ENCODE measurements around the gene ITPK1. TPM values are rescaled to one million over a fixed set of nuclear protein-coding genes. Genes with fewer than 3 reads are reported as not detected.

ITPK1 gene
- total RNA-seq, 2 experiments from 2014 or later: 63.7 to 71.0 TPM

DNA sequence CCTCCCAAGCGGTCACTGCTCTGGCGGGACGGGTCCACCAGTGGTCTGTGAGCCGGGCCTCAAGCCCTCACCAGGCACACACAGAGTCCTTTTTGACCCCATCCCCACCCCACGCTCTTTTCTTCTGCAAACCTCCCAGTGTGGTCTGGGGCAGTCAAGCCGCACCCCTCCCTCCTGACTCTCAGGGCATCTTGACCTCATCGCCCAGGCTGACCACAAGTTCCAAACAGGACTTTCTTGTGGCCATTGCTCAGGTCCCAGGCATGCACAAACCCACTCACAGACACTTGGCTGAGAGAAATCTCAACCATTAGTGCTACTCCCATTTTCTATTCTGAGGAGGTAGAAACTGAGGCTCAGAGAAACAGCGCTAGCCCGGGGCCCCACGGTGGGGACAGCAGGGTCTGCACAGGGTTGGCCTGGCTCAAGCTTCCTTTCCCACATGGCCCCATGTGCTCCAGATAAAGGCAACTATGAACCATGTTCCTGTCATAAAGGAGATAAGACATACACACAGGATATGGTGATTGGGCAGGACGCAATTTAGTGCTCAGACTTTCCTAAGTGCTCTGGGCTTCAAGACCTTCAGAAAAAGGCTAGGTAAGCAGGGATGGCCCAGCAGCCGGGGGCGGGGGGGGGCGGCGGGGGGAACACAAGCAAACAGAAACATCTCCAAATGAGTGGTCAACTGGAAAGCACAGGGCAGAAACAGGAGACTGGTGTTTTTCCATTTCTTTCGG lies 69.6 kb downstream of the ITPK1 start:
- Mint-ChIP-seq H3K4me1 (peaks cover 19% of the 10 kb centered on the region), H3K27ac (no peak overlapping the region), H3K9me3 (no peaks in the 10 kb centered on the region), H3K27me3 (no peaks in the 10 kb centered on the region), H3K4me3 (no peak overlapping the region), H3K36me3 (ENCODE audit: low read depth) (peaks cover 2% of the 10 kb centered on the region)
- no peak for DNase-seq
- CTCF ChIA-PET: interaction anchor here (1.3 kb wide), 1 partner anchor 12 kb away, joined by 4 read pairs; no protein-coding TSS in a partner anchor
- POLR2A ChIA-PET: no interaction called here

DNA sequence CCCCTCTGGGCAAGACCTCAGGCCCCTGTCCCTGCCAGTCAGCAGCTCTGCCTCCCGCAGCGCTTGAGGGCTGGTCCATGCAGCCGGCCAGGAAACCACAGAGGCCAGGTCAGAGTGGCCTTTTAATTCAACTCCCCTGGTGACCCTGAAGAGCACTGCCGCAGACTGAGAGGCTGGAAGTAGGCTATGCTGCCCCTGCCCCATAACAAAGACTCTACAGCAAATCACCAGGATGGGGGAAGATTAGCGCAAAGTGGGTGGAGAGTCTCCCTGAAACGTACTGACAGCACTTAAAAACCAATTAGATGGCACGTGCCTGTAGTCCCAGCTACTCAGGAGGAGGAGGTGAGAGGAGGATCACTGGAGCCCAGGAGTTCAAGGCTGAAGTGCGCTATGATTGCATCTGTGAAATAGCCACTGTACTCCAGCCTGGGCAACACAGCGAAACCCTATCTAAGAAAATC lies 70.5 kb downstream of the ITPK1 start:
- DNase-seq: no peak
- Mint-ChIP-seq H3K27ac (no peak overlapping the region), H3K4me1 (peaks cover 25% of the 10 kb centered on the region), H3K27me3 (no peaks in the 10 kb centered on the region), H3K4me3 (no peak overlapping the region), H3K9me3 (no peaks in the 10 kb centered on the region), H3K36me3 (ENCODE audit: low read depth) (peaks cover 2% of the 10 kb centered on the region)
- ChIA-PET CTCF (interaction anchor here (1.3 kb wide), 1 partner anchor 11 kb away, joined by 4 read pairs; no protein-coding TSS in a partner anchor), POLR2A (no interaction called here)

DNA sequence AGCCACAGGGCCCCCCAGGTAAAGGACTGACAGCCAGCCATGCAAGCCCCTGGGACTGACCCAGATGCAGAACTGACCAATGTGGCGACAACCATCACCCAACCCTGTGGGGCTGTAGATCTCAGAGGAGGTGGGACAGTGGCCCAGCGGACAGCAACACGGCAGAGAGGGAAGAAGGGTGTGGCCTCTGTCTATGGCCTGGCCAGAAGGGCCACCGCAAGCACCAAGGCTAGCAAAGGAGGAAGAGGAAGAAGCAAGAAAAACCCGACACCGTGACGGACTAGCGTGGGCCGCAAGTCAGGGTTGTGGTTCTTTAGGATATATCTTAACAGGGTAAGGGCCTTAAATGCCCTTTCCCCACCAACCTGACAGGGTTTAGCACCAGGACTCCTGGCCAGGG lies 71.2 kb downstream of the ITPK1 start:
- ChIA-PET CTCF (no interaction called here), POLR2A (no interaction called here)
- Mint-ChIP-seq H3K27me3 (no peaks in the 10 kb centered on the region), H3K4me3 (no peak overlapping the region), H3K4me1 (peaks cover 27% of the 10 kb centered on the region), H3K9me3 (no peaks in the 10 kb centered on the region), H3K36me3 (ENCODE audit: low read depth) (peaks cover 2% of the 10 kb centered on the region), H3K27ac (no peak overlapping the region)
- no peak for DNase-seq

DNA sequence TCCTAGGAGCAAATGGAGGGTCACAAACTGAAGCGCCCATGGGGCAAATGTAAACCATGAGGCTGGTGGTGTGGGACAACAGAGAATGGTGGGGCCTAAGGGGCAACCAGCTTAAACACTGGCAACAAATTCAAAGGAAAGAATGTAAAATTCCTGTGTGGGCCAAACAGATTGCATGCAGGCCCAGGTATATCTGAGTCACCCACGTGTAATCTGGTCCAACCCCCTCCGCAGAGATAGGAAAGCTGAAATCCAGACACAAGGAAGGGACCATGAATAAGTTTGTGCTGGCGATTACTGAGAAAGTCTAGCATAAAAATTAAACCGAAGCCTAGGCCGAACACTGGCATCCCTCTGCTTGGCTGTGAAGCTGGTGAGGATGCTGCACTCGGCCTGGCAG lies 71.6 kb downstream of the ITPK1 start:
- H3K4me3 Mint-ChIP-seq: no peak overlapping the region
- no peaks in the 10 kb centered on the region for H3K27me3 Mint-ChIP-seq
- POLR2A ChIA-PET: no interaction called here
- CTCF ChIA-PET: interaction anchor here (1.8 kb wide), 1 partner anchor 19 kb away, joined by 3 read pairs; no protein-coding TSS in a partner anchor
- H3K4me1 Mint-ChIP-seq: peaks cover 27% of the 10 kb centered on the region
- H3K27ac Mint-ChIP-seq: no peak overlapping the region
- no peak for DNase-seq
- H3K9me3 Mint-ChIP-seq: no peaks in the 10 kb centered on the region
- peaks cover 2% of the 10 kb centered on the region for H3K36me3 Mint-ChIP-seq (ENCODE audit: low read depth)

DNA sequence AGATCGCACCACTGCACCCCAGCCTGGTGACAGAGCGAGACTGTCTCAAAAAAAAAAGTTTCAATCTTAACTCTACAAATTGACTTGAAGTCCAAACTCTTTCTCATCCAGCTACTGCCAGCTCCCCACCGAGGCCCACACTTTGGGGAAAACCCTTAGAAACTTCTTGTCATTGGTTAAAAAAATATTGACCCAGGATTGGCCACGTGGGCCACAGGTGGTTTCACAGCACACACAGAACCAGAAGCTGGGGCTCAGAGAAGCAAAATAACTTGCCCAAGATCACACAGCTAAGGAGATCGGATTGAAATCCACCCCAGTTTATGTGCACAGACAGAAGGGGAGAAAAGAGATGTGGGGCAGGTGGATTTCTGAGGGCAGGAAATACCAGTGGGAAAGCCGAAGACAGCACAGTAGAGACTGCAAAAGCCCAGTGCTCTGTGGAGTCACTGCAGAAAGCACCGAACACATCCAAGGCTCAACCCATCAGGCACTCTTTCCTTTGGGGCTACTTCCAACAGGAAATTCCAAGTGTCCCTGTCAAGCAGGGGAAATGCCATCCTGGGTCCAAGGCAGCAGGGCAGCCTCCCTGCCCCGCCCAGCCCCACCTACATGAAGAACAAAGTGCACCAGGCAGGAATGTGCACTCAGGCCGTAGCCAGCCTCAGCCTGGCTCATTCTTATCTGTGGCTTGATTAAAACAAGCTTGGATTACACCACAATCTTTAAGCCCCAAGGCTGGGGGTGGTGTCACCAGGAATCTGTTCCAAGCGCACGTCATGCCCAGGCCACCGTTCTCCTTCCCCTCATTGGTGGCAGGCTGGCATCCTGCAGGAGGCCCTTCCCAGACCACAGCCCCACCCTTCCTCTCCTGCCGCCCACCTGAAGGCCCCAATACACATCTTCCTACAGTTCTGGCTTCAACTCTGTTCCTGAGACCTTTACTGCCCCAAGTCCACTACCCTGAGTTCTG lies 72.5 kb downstream of the ITPK1 start:
- ChIA-PET POLR2A (no interaction called here), CTCF (interaction anchor here (1.8 kb wide), 1 partner anchor 18 kb away, joined by 3 read pairs; no protein-coding TSS in a partner anchor)
- Mint-ChIP-seq H3K4me1 (peaks cover 27% of the 10 kb centered on the region), H3K9me3 (no peaks in the 10 kb centered on the region), H3K27ac (no peak overlapping the region), H3K27me3 (no peaks in the 10 kb centered on the region), H3K4me3 (no peak overlapping the region), H3K36me3 (ENCODE audit: low read depth) (peaks cover 2% of the 10 kb centered on the region)
- no peak for DNase-seq

DNA sequence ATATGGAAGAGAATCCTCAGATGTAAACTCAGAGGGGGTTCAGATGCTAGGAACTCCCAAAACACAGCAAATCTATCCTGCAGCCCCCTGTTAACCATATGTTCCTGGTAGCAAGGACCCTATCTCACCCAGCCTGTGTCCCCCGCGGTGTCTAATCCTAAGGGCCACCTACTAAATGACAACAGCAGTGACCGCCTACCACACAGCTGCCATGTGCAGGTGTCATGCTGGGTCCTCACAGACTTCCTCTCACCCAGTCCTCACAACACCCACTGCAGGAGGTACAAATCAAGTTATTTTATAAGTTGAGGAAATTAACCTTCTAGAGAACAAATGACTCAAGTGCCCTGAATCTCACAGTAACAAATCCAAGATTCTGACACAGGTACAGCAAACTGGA lies 73.9 kb downstream of the ITPK1 start:
- DNase-seq: no peak
- Mint-ChIP-seq H3K27me3 (no peaks in the 10 kb centered on the region), H3K4me3 (no peak overlapping the region), H3K27ac (no peak overlapping the region), H3K36me3 (ENCODE audit: low read depth) (no peaks in the 10 kb centered on the region), H3K4me1 (peaks cover 29% of the 10 kb centered on the region), H3K9me3 (no peaks in the 10 kb centered on the region)
- POLR2A ChIA-PET: no interaction called here
- CTCF ChIA-PET: no interaction called here

DNA sequence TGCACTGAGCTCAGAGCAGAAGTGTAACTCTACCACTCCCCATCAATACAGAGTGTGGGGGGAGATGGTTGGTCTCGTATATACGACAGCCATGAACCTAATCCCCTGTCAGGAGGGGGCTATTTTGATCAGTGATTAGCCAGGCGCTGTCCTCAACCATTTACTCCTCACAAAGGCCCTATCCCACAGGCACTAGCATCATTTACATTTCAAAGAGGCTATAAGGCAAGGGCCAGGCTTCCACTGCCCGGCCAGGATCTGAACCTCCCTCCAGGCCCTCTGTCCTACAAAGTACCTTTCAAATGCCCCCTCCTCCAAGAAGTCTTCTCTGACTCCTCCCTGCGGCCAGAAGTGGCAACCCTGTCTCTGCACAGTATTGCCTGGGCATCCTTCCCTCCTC lies 74.7 kb downstream of the ITPK1 start:
- H3K9me3 Mint-ChIP-seq: no peaks in the 10 kb centered on the region
- CTCF ChIA-PET: no interaction called here
- H3K27me3 Mint-ChIP-seq: no peaks in the 10 kb centered on the region
- no peak for DNase-seq
- peaks cover 29% of the 10 kb centered on the region for H3K4me1 Mint-ChIP-seq
- POLR2A ChIA-PET: no interaction called here
- H3K36me3 Mint-ChIP-seq (ENCODE audit: low read depth): no peaks in the 10 kb centered on the region
- H3K4me3 Mint-ChIP-seq: no peak overlapping the region
- peak overlapping the region; percentile 17 for H3K27ac Mint-ChIP-seq

DNA sequence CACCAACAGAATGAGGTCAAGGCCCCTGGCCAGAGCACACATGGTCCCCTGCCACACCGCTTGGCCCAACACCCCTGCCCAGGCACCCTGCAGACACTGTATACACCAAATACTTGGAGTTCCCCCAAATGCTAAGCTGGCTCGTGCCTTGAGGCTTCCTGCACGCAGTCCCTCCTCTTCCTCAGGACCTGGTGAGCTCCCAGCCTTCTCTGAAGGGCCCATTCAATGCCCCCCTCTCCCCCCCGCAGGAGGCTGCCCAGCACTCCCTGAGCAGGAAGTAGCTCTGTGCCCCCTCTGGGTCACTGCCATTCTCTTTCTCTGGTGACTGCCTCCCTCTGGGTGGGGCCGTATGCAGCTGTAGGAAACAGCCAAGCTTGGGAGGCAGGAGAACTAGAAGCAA lies 75.3 kb downstream of the ITPK1 start:
- no peak overlapping the region for H3K27ac Mint-ChIP-seq
- no peak for DNase-seq
- no peaks in the 10 kb centered on the region for H3K27me3 Mint-ChIP-seq
- H3K4me3 Mint-ChIP-seq: no peak overlapping the region
- H3K4me1 Mint-ChIP-seq: peaks cover 29% of the 10 kb centered on the region
- H3K36me3 Mint-ChIP-seq (ENCODE audit: low read depth): no peaks in the 10 kb centered on the region
- ChIA-PET CTCF (no interaction called here), POLR2A (no interaction called here)
- no peaks in the 10 kb centered on the region for H3K9me3 Mint-ChIP-seq

DNA sequence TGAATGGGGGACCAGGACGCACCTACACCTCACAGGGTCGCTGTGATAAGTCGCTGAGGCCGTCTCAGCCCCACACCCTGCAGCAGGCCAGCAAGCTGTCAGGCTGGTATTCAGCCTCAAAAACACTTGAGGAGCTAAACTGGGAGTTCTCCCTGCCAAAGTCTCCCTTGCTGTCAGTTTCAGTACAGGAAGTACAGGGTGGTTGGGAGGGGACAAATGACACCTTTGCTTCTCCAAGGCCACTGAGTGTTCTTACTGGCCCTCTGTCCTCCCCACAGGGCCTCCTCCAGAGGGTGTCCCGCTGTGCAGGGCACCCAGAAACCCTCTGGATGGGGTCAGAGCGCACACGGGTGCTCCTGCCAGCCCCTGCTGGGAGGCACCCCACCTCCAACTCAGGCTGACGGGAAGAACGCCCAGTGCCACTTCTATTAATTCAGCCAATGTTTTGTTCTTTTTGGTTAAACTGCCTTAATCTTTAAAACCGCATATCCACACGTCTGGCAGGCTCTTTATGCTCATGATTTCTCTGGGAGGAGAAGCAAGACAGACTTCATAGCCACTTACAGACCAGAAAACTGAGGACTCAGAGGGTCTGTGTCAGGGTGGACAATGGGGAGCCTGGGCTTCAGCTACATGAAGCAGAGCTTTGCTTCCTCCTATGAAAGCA lies 75.9 kb downstream of the ITPK1 start:
- Mint-ChIP-seq H3K27me3 (no peaks in the 10 kb centered on the region), H3K9me3 (no peaks in the 10 kb centered on the region), H3K4me3 (no peak overlapping the region), H3K36me3 (ENCODE audit: low read depth) (no peaks in the 10 kb centered on the region), H3K27ac (peak overlapping the region; percentile 36), H3K4me1 (peaks cover 32% of the 10 kb centered on the region)
- ChIA-PET POLR2A (no interaction called here), CTCF (interaction anchor here (1.1 kb wide), 1 partner anchor 16 kb away, joined by 3 read pairs; no protein-coding TSS in a partner anchor)
- no peak for DNase-seq

DNA sequence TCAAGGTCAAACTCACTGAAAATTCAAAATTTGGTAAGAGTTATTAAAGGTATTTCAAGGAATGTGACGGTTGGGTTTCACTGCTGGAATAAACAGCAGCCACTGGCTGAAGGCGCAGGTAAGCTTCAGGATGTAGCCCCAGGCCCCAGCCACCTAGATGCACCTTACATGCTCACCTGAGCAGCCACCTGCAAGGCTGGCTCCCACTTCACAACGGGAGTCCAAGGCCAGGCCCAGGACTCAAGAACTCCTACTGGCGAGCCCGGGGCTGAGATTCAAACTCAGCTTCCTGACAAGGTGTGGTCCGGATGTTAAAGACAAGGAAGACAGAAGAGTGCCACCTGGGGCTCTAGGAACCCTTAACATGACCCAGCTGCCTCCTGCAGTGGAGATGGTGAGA lies 78.4 kb downstream of the ITPK1 start:
- Mint-ChIP-seq H3K4me1 (peaks cover 40% of the 10 kb centered on the region), H3K36me3 (ENCODE audit: low read depth) (no peaks in the 10 kb centered on the region), H3K27me3 (no peaks in the 10 kb centered on the region), H3K9me3 (no peaks in the 10 kb centered on the region), H3K27ac (peak overlapping the region; percentile 9), H3K4me3 (no peak overlapping the region)
- ChIA-PET POLR2A (no interaction called here), CTCF (interaction anchor here (0.7 kb wide), 1 partner anchor 14 kb away, joined by 3 read pairs; no protein-coding TSS in a partner anchor)
- DNase-seq: no peak

DNA sequence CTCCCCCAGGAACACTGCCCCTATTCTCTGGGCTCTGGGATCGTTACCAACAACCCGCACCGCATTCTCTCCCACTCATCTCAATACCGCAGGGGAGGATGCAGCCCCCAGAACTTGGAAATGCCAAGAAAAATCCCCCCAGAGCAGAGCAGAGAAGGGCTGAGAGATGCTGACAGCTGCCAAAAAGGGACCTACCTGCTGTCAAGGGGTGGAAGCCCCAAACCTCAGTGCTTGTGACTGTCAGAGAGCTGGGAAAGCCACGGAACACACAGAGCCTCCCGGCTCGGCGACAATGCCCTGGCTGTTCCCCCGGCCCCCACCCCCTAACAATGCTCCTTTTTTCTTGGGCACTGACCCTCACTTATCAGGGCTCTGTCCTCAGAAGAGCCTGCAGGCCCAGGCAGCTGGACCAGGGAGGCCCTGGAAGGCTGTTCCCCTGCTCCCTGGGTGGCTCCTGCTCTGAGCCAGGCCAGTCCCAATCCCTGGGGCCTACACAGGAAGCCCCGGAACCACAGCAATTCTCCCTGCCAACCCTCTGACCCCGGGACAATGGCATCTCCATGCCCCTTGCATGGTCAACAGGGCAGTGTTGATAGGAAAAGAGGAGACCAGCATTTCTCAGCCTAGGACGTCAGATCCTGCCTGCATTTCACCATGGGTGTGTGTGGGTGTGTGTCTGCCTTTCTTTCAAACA lies 78.9 kb downstream of the ITPK1 start:
- ChIA-PET POLR2A (no interaction called here), CTCF (no interaction called here)
- H3K9me3 Mint-ChIP-seq: no peaks in the 10 kb centered on the region
- no peak overlapping the region for H3K4me3 Mint-ChIP-seq
- H3K36me3 Mint-ChIP-seq (ENCODE audit: low read depth): no peaks in the 10 kb centered on the region
- DNase-seq: no peak
- H3K27me3 Mint-ChIP-seq: no peaks in the 10 kb centered on the region
- H3K4me1 Mint-ChIP-seq: peaks cover 37% of the 10 kb centered on the region
- H3K27ac Mint-ChIP-seq: no peak overlapping the region

DNA sequence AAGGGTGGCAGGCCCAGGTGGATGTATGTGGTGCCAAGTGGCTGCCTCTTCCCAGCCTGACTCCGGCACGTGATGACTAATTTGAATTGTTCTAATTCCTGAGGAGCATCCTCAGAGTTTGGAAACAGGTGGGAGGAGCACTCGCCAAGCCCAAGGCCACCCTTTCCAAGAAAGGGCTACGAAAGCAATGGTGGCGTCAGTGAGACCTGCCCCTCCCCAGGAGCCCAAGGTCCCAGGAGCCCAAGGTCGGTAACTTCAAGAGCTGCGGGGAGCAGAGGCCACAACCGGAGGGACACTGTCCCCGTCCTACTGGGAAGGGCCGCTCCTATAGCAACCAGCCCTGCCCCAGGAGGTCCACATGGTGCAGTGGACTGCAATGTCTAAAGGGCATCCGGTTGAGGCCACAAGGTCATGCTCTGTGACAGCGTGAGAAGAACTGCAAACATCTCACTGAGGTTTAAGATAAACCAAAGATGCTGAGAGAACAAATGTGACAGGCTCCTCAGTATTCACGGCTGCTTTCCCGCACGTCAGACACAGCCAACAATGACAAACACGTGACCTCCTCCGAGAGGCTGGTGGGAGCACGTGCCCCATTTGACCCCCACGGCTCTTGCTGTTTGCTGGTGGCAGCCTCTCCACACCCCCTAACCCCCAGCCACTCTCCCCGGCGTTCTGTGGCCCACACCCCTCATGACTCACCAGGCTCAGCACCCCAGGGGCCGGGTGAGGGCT lies 79.6 kb downstream of the ITPK1 start:
- H3K4me1 Mint-ChIP-seq: peaks cover 34% of the 10 kb centered on the region

More for the DNA sequence above, 79.6 kb downstream of the ITPK1 start:
- ChIA-PET CTCF (no interaction called here), POLR2A (no interaction called here)
- no peak overlapping the region for H3K4me3 Mint-ChIP-seq
- no peaks in the 10 kb centered on the region for H3K36me3 Mint-ChIP-seq (ENCODE audit: low read depth)
- no peak overlapping the region for H3K27ac Mint-ChIP-seq
- H3K27me3 Mint-ChIP-seq: no peaks in the 10 kb centered on the region
- no peaks in the 10 kb centered on the region for H3K9me3 Mint-ChIP-seq
- no peak for DNase-seq

Data from activated CD4-positive, alpha-beta T cell treated with anti-CD3 and anti-CD28 coated beads, Interleukin-2, amount 10 ng/mL, durations not matched to agents 7 days and 5 days (primary cell).